NCI-H1436 (cell line): Measurements from ENCODE around the gene ZNF804B.

Experiments
- DNase-seq: peaks from one replicate; lab custom pipeline; 2025; lab: John Stamatoyannopoulos, UW

ZNF804B gene

GRCh38 chr7:88835147-88835728, 75.7 kb downstream of the ZNF804B start:
- DNase-seq = peak; percentile 54

DNA sequence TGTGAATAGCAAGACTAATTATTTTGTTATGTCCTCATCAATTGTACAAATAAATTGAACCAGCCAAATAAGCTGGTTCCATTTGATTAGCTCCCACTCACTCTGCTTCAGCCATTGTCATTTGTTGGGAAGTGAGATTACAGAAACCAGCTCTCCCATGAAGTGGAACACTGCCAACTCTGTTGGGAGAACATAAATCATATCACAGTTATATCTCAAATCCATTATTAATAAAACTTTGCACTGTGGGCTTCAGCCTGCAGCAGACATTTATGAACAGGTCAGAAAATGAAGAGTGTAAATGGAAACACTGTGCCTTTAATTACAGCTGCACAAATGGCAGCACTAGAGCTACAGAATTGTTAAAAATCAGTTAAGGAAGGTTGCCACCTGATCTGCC, 82.7 kb downstream of the ZNF804B start:
- DNase-seq = no peak

DNA sequence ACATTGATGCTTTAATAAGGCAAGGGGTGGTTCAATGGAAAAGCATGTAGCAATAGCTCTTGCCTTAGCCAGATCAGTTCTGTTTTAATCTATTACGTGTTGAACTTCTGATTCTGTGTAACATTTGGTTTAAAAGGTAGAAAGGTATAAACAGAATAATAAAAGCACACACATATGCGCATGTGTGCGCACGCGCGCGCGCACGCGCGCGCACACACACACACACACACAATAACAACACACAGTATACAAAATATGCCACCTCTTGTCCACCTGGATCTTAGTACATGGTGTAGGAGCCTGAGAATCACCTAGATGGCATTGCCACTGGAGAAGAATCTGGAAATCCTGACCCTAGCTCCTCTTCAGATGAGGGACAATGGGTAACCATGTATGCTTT, 85.6 kb downstream of the ZNF804B start:
- DNase-seq = no peak

GRCh38 chr7:88851220-88851619, 91.7 kb downstream of the ZNF804B start:
- no peak for DNase-seq

DNA sequence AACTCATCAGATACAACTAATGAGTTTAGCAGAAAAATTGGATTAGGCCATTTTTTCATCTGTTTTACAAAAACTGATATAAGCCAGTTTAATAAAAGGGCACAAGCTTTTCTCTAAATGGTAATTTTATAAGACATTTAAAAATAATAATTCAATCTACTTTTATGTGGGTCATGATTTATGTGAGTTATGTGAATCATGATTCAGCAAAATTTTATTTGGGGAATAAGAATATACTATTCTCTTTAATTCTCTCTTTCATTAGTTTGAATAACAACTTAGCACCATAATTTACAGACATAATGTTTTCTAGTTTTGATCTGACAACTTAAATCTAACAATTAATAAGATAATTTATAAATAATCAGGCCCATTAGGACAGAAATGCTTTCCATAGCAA, 99.8 kb downstream of the ZNF804B start:
- no peak for DNase-seq

- no peak for DNase-seq
Observed at GRCh38 chr7:88866265-88866863, 106.9 kb downstream of the ZNF804B start.

GRCh38 chr7:88867158-88867557, 107.7 kb downstream of the ZNF804B start:
- DNase-seq = no peak

DNA sequence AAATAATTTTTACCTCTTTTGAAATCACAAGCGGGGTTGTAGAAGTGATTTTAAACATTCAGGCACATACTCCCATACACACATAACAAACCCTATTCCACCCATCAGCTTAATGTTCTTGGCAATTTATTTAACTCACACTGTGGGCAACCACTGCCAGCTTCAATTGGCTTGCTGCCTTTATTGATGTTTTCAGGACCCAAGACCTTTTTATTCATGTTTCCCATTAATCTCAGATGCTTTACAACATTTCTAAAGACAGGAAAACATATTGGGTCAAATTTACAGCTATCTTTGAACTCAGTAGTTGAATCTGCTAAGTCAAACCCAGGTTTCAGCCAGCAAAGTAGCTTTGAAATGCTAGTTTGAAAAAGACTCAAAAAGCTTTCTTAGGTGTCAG, 109.0 kb downstream of the ZNF804B start:
- no peak for DNase-seq

- DNase-seq = no peak
Observed at GRCh38 chr7:88881136-88881535, 121.6 kb downstream of the ZNF804B start.

- DNase-seq = no peak
Observed at GRCh38 chr7:88885131-88885530, 125.6 kb downstream of the ZNF804B start.

DNA sequence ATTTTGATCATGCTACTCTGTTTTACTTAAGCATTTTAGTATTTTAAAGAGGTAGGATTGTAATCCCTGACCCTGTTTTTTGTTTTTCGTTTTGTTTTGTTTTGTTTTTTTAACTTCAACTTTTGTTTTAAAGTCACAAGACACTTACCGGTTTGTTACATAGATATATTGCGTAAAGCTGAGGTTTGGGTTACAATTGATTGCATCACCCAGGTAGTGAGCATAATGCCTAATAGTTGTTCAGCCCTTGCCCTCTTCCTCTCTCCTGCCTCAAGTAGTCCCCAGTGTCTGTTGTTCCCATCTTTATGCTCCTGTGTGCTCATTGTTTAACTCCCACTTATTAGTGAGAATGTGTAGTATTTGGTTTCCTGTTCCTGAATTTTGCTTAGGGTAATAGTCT, 129.2 kb downstream of the ZNF804B start:
- DNase-seq = no peak

DNA sequence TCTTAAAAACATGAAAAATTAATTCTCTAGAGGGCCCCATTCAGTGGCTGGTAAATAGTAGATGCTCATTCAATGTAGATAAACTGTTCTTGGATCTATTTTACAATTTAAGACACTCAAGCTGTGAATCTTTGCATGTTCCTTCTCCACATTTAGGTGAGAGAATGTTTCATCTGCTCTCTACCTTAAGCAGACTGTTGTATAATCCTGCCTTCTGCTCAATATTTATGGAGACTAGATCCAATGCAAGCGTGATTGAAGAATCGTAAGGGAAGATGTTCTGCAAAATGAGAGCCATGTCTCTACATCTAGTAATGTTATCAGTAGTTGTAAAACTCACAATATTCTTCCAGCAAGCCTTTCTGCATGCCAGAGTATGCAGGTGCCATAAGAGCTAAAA, 151.0 kb downstream of the ZNF804B start:
- DNase-seq = no peak

DNA sequence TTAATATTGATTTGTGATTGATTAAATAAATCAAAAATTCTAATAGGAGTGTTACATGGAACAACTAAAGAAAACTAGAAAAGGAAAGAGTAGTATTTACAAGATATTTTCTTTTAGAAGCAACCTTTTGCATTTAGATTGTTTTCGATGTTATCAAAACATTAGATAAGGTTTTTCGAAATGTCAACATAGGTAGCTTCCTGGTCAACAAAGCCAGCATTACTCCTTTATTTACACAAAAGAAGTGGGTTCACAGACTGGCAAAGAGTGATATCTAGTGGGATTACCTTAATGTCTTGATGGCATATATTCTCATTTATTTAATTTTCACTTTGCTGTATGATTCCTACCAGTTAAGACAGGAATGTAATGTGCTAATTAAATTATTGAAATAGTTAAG, 153.4 kb downstream of the ZNF804B start:
- no peak for DNase-seq

- no peak for DNase-seq
Observed at GRCh38 chr7:88915615-88916014, 156.1 kb downstream of the ZNF804B start.

DNA sequence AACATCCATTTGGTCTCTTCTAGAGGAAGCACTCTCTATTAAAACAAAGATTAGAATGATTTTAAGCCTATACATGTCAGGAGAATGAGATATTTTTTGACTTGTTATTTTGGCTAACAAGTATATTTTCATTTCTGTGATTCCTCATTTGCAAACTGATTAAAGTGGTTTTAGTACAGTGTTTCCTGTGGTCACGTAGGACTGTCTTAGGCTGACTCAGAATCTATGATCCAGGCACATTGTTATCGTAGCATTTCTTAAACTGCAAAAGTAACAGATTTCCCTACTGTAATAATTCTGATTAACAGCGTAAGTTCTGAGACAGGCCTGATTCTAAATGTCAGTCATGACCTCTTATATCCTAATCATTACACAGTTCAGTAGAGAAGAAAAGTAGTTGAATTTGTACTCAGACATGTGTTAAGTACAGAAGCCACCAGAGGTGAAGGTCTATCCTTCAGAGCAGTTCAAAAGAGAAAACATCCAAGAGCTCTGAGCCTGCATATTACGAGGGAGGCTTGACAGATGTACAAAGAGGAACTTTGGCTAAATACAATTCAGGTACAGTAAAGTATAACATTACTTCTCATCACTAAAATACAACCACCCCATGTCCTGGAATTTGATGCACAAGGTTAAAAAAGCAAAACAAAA, 160.1 kb downstream of the ZNF804B start:
- no peak for DNase-seq

DNA sequence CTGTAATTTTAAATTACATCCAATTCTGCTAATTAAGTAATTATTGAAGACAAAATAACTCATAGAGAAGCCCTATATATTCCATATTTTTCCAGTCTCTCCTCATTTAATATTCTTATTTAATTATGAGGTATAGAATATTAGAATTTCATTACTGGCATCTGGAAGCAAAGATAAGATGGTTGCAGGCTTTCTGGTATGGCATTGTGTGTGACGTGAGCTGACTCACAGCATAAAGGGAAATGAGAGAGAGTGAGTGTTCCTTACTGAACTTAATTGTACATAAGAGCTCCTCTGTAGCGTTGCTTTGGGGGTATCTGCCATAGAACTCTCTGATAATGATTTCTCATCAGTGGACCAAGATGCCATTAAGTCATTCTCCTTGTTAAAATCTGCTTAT, 163.4 kb downstream of the ZNF804B start:
- DNase-seq = no peak

DNA sequence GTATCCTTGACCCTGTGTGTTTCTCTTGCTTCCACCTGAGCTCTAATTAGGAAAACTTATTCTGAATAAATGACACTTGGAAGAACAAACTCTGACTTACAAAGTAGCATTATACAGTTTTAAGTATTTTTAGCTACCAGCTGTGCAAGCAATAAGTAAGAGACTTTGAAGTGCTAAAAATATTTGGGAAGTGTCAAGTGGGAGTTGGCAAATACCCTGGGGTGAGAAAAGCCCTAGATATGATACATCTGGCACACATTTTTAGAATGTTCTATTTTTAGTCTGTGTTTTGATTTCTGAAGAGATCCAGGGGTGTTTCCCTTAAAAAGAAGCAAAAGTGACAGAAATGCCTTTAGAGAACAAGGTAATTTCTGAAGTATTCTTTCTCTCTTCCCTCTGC, 168.8 kb downstream of the ZNF804B start:
- DNase-seq = no peak

DNA sequence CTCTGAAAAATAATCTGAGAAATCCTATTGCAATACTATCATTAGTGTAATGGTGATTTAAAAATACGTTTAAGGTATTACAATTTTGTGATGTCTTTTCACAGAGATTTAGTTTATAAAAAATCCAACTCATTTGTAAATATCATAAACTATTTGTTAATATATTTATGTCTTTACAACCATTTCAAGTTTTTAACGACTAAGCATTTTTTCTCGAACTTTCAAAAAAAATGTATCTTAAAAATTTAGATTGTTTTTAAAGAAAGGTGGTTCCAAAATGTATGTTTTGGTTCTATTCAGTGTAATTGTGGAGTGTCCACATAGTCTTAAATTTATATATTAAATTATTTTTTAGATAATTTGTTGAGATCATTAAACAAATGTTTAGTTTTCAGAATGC, 170.2 kb downstream of the ZNF804B start:
- DNase-seq = no peak

DNA sequence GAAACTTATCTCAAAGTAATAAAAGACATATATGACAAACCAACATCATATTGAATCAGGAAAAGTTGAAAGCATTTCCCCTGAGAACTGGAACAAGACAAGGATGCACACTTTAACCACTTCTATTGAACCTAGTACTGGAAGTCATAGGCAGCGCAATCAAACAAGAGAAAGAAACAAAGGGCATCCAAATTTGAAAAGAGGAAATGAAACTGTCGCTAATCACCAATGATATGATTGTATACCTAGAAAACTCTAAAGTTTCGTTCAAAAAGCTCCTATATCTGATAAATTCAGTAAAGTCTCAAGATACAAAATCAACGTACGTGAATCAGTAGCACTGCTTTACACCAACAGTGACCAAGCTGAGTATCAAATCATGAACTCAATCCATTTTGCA, 173.8 kb downstream of the ZNF804B start:
- DNase-seq = no peak

GRCh38 chr7:88942815-88943501, 183.5 kb downstream of the ZNF804B start:
- DNase-seq = no peak

- DNase-seq = no peak
Observed at GRCh38 chr7:88951826-88952225, 192.3 kb downstream of the ZNF804B start.

DNA sequence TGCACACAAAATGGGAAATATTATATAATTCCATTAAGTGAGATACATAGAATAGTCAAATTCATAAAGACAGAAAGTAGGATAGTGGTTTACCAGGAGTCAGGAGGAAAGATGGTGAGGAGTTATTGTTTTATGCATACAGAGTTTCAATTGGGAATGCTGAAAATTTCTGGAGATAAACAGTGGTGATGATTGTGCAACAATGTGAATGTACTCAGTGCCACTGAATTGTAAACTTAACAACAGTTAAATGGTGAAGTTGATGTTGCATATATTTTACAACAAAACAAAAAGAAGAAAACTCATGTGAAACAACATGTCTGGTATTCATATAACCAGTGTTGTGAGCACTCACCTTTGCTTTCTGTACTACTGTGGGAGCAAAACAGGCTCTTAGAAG, 204.9 kb downstream of the ZNF804B start:
- DNase-seq = no peak

GRCh38 chr7:88965371-88965770, 205.9 kb downstream of the ZNF804B start:
- DNase-seq = no peak
